ENCODE results near the gene TRAPPC8. TPM values are rescaled to one million over a fixed set of nuclear protein-coding genes. Genes with fewer than 3 reads are reported as not detected.
"Not testable (repeated sequence)": the region's sequence is repeated elsewhere in the genome, so short reads cannot be mapped to it uniquely, and the experiment has no call there.

TRAPPC8 gene
- total and polyA plus RNA-seq, 12 donors = 13.6 to 39.1 (median 31.5) TPM

GRCh38 chr18:31965316-31965970 is 22.5 kb upstream of the TRAPPC8 start:
- no peak for TF ChIP-seq CTCF (IDR thresholded peaks at IDR 0.05)
- DNase-seq (no peak), ATAC-seq (no peak)
- Histone ChIP-seq H3K4me1 (no peaks in the 10 kb centered on the region), H3K27me3 (no peaks in the 10 kb centered on the region), H3K4me3 (no peak overlapping the region), H3K27ac (no peak overlapping the region), H3K9me3 (no peaks in the 10 kb centered on the region), H3K36me3 (no peaks in the 10 kb centered on the region)
- intact Hi-C loops (cut with DNase I) = no loop called here
- 57 to 60% methylated on average over 5 of the region's 5 CpGs for WGBS, 2 donors

DNA sequence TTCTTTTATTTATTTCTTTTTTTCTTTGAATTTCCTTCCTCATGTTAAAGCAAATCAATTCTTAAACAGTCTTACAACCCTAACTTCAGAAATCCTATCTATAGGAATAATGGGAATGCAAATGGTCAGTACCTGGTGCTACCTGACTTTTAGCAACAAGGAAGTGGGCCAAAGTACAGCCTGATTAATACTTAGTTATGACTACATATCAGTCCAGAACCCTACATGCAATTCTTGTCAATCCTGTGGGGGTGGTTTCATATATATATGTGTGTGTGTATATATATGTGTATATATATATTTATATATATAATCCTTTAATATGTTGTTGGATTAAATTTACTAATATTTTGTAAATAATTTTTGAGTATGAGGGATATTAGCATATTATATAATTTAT is 14.8 kb upstream of the TRAPPC8 start:
- H3K27ac ChIP-seq = no peak overlapping the region
- ATAC-seq = no peak
- no peaks in the 10 kb centered on the region for H3K9me3 ChIP-seq
- no peaks in the 10 kb centered on the region for H3K4me1 ChIP-seq
- no peak for DNase-seq
- no peak overlapping the region for H3K4me3 ChIP-seq
- no peaks in the 10 kb centered on the region for H3K36me3 ChIP-seq
- no peak for TF ChIP-seq CTCF (IDR thresholded peaks at IDR 0.05)
- intact Hi-C loops (cut with DNase I) = loop anchor here in 1 of 10 donors (5.0 kb wide), 1 partner anchor 220 kb away; no protein-coding TSS in a partner anchor
- H3K27me3 ChIP-seq = no peaks in the 10 kb centered on the region

DNA sequence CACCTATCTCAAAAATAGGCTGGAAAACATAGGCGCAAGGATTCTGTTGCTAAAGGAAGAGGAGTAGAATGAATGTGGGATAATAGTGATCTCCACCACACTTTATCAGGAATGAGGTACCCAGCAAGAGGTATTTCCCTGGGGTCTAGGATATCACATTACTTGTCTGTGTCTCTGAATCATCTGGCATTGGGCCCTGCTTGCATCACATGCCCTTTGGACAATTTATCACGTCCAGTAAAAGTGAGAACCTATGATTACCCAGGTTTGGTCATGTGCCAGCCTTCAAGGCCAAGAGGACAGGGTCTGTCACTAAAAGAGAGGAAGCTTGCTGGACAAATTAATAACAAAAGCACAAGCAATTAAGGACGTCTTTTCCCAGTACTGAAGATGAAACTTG is 11.4 kb upstream of the TRAPPC8 start:
- 34 to 41% methylated on average over 3 of the region's 3 CpGs for WGBS, 2 donors
- no peaks in the 10 kb centered on the region for H3K36me3 ChIP-seq
- ATAC-seq (peak in 1 of 8 donors; percentile 62), DNase-seq (no peak)
- no peak overlapping the region for H3K4me3 ChIP-seq
- no peaks in the 10 kb centered on the region for H3K9me3 ChIP-seq
- H3K4me1 ChIP-seq = no peaks in the 10 kb centered on the region
- TF ChIP-seq CTCF (IDR thresholded peaks at IDR 0.05) = no peak
- H3K27me3 ChIP-seq = peaks cover 0 to 7% (median 0%) of the 10 kb centered on the region in 7 donors
- intact Hi-C loops (cut with DNase I) = no loop called here
- H3K27ac ChIP-seq = no peak overlapping the region

DNA sequence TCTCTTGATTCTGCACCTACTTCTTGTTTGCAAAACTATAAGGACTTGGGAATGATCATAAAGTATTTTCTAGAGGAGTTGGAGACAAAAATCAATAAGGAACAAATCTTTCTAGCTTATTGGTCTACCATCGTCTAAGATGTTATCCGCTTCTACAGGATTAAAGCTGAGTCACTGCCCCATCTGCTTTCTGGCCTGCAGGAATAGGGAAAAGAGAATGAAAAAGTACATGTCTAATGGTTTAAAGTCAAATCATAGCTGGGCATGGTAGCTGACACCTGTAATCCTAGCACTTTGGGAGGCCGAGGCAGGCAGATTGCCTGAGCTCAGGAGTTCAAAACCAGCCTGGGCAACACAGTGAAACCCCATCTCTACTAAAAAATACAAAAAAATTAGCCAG is 10.8 kb upstream of the TRAPPC8 start:
- H3K27ac ChIP-seq; DNase-seq; H3K36me3 ChIP-seq; intact Hi-C loops (cut with DNase I); ATAC-seq; H3K27me3 ChIP-seq; H3K9me3 ChIP-seq; H3K4me1 ChIP-seq; H3K4me3 ChIP-seq: not testable (repeated sequence)
- WGBS, 2 donors = 95% methylated on average over 3 of the region's 3 CpGs

DNA sequence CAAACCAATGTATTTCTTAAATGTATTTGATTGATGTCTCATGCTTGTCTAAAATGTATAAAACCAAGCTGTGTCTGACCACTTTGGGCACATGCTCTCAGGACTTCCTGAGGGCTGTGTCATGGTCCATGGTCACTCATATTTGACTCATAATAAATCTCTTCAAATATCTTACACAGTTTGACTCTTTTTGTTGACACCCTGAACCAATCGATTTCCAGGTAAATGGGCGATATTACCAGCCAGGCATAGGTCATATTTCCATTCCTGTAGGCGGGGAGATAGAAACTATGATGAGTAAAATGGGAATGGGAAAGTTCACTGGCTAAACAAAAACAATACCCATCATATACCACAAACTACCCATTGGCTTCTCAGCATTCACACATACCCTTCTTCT is 9.3 kb upstream of the TRAPPC8 start:
- no peak for DNase-seq
- no peak for ATAC-seq
- H3K27me3 ChIP-seq = peaks cover 0 to 7% (median 0%) of the 10 kb centered on the region in 7 donors
- H3K36me3 ChIP-seq = no peaks in the 10 kb centered on the region
- no peak overlapping the region for H3K27ac ChIP-seq
- H3K9me3 ChIP-seq = no peaks in the 10 kb centered on the region
- TF ChIP-seq CTCF (IDR thresholded peaks at IDR 0.05) = no peak
- H3K4me3 ChIP-seq = no peak overlapping the region
- H3K4me1 ChIP-seq = no peaks in the 10 kb centered on the region
- intact Hi-C loops (cut with DNase I) = no loop called here
- WGBS, 2 donors = 90 to 96% methylated on average over 3 of the region's 3 CpGs

Data from heart right ventricle (tissue), 16 donors.